NCI-H1092 (cell line): ENCODE measurements around the gene SPATA17.
"Not testable (repeated sequence)": the region's sequence is repeated elsewhere in the genome, so short reads cannot be mapped to it uniquely, and the experiment has no call there.

Source experiments
- DNase-seq: peaks from one replicate; lab custom pipeline; 2025; lab: John Stamatoyannopoulos, UW

Gene SPATA17

DNA sequence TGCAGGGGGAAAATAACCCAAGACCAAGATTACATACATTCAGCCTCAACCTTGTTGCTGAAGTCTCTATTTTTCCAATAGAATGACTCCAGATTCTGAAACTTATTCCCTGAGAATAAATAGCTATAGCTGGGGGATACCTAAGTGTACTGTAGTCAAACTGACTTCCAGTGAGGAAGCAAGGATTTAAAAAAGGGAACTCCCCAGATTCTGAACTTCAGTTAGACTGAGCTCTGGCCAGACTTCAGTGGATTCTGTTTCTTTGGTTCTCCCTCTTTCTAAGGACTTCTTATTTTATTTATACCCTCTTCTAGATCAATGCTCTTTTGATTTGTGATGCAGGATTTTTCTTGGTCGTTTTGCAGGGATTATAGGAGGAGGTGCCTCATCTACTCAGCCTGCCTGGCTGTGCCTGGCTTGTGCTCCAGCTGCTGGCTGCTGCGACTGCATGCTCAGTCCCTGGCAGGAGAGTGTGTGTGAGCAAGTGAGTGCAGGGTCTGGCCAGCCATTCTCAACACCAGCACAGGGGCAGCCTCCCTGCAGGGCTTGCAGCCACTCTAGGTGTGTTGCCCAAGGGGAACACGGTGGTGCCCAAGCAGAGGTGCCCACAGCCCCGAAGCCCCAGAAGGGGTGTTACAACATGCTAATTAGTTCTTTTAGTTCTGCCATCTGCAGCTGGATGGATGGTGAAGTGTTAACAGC is 43.0 kb downstream of the SPATA17 start:
- DNase-seq = no peak

DNA sequence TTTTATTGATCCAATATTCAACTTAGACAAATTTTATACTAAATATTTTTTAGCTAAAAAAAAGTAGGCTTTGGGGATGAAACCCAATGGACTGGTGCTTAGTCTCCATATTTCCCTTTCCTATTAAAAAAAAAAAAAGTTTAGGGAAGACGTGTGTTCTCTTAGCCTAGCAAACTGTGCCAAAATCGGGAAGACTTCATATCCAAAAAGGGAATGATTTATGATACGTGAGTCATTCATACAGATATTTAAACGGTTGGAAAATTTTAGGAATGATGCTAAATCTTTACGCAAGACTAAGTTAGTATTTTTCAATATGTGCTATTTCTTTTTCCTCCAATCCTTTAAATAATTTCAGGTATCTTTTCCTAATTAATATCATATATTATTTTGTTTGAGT is 50.7 kb downstream of the SPATA17 start:
- no peak for DNase-seq

DNA sequence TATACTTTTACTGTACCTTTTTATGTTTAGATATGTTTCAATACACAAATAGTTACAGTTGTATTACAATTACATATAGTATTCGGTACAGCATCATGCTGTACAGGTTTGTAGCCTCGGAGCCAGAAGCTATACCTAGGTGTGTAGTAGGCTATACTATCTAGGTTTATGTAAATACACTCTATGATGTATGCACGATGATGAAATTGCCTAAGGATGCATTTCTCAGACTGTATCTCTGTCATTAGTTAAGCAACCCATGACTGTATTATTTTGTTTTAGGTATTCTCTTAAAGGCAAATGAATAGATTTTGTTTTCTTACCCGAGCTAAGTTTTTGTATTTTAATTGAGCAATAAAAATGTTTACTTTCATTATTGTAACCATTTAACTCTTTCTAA is 56.4 kb downstream of the SPATA17 start:
- no peak for DNase-seq

DNA sequence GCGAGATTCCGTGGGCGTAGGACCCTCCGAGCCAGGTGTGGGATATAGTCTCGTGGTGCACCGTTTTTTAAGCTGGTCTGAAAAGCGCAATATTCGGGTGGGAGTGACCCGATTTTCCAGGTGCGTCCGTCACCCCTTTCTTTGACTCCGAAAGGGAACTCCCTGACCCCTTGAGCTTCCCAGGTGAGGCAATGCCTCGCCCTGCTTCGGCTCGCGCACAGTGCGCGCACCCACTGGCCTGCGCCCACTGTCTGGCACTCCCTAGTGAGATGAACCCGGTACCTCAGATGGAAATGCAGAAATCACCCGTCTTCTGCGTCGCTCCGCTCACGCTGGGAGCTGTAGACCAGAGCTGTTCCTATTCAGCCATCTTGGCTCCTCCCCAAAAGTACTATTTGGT is 65.0 kb downstream of the SPATA17 start:
- DNase-seq = not testable (repeated sequence)

DNA sequence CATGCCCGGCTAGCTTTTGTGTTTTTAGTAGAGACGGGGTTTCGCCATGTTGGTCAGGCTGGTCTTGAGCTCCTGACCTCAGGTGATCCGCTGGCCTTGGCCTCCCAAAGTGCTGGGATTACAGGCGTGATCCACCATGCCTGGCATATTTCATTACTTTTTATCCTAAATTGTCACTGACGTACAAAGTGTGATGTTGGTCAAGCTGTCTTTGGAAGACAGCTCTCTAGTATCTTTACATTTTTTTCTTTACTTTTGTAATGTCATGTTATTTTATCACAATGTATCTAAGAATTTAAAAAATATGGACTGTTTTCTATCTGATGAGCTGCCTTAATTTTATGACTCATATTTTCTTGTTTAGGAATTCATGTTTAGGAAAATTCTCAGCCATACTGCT is 72.2 kb downstream of the SPATA17 start:
- DNase-seq = no peak

DNA sequence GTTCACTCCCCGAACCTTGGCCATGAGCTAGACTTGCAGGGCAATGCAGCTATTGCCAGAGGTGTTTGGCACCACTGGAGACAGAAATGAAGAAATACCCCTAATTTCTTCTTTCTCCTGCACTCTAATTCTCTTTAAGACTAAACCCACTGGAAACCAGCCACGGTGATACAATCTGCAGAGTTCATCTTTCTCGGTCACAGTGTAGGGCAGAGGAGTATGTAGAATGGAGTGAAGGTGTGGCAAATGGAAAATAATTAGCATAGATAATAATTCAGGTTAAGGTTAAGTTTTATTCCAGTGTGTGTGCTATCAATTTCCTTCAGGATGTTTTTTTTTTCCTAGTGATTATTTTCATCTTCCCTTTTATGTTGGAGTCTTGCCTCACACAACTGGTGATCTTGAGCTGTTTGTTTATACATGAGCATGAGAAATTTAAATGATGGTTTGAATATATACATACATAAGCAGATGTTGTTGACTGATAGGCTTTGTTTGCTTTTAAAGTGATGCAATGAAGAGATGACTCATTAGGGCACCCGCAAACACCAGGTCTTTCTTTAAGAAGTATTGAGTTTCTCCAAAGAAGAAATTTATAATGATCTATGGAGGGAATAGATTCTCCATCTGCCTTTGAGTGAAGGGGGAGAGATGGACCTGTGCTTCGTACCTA is 81.9 kb downstream of the SPATA17 start:
- DNase-seq = no peak

DNA sequence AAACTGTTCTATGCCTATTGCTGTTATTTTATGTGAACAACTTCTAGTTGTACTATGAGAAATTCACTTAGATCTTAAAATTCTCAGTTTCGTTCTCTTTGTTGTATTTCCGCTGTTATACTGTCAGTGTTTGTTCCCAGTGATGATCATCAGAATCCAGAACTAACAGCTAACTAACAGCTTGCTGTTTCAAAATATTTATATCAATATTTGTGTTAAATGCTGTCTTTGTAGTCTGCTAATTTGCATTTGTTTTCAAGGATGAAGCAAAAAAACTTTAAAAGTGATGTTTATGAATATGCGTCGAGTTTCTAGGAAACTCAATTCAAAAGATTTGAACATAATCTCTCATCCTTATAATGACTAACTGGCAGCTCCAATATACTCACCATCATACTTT is 84.5 kb downstream of the SPATA17 start:
- no peak for DNase-seq

DNA sequence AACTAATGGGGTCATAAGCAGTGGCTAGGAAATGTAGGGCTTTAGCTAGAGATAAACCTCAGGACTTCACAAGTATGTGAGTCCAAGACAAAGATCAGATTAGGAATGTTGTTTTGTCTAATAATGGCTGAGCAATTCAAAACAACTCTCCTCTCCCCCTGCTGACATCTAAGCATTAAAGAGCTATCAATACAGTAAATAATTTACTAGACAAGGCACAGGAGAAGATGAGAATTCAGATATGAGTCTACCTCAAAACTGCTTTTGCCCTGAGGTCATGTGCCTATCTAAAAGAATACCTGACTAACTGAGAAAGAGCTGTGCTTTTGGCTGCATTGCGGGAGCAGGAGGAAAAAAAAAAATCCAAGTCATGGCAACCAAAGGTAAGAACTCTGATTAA is 86.8 kb downstream of the SPATA17 start:
- no peak for DNase-seq

DNA sequence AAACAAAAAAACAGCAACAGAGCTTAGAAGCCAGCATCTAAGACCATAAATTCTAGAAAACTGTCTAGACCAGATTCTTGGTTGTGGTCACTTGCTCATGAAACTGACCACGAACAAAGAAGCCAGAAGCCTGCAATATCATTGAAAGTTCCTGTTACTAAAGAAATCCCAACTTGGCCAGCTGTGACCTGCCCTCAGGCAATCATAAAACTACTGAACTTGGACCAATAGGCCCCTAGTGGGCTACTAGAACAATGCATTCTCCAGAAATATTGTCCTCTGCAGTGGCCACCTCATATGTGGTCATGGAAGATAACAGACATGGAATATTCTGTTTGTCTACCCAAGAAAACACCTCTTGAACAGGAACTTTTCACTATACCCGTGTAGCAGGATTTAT is 87.7 kb downstream of the SPATA17 start:
- DNase-seq = no peak

DNA sequence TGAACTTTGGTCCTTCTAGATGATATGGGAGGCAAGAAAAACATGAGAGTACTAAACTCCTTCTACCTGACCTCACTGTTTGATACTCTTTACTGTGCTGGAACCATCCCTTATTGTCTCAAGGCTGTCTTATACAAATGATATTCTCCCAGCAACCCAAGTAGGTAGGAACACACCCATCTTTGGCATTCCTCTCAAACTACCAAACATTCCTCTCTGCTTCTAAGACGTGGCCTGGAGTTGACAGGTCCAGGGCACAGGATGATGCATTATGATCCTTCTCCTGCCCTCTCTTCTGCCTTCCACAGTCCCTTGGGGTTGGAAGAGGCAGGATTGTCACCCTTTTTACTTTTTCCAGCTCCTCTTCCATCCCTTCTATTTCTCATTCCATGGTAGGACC is 90.5 kb downstream of the SPATA17 start:
- no peak for DNase-seq

DNA sequence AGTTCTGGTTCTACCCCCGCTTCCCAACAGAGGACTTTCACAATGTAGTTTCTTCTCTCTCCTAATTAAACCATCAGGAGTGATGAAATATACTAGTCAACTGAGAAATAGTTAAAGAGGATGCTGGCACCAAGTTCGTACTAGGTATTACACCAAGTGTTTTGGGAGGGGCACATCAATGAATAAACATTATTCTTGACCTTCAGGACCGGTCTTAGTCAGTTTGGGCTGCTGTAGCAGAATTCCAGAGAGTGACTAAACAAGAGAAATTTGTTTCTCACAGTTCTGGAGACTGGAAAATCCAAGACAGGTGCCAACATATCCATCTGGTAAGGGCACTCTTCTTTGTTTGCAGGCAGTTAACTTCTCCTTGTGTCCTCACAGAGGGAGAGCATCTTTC is 103.8 kb downstream of the SPATA17 start:
- DNase-seq = no peak

DNA sequence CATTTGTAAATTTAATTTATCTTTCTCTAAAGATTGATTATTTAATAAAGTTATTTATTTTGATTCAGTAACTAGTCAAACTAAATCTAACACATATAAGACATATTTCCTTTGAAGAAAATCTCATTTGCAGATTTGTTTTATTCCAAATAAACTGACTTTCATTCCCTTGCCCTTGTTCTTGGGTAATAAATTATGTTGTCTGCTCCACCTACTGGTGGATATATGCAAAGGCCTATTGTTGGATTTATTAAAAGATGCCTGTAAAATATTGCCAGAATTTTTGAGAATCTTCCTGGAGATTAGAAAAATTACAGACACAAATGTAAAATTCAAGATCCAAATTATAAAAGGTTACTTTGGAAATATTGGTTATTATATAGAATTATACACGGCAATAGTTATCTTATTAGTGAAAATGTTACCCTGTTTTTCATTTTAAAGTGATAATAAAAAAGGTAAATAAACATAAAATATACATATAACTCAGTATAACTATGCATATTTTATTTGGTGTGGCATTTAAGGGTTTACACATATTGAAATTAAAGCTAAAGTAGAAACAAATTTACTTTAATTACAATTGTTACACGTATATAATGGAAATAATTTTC is 116.1 kb downstream of the SPATA17 start:
- no peak for DNase-seq

DNA sequence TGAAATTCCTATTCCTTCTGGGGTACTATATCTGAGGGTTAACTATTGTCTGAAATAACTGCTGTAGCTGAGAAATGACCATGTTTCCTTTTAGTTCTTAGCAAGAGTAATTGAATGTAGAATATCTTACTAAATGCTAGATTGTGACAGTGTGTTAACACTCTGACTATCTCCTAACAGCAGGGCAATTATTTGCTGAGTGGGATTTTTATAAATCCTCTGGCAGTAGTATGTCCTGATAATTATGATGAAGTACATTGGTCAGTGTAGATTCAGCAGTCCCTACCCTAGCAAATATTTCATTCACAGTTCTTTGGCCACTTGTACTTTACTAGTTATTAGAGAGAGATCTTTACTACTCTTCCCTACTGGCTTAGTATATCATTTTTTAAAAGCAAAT is 138.6 kb downstream of the SPATA17 start:
- no peak for DNase-seq

DNA sequence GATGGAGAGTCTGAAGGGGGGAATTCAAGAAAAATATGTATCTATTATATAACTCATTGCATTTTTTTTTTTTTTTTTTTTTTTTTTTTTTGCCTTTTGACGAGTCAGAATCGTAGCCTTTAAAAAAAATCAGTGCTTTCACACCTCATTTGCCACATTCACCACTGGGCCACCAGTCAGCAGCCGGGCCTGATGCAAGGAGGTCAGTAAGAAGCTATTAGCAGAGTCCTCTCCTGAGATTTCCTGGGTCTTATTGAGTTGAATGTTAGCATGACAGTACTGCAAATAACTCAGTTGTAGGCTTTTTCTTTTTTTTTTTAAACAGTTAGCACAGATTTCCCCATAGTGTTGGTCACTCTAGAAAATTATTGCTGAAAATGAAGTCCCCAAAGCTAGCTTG is 139.8 kb downstream of the SPATA17 start:
- DNase-seq = no peak

DNA sequence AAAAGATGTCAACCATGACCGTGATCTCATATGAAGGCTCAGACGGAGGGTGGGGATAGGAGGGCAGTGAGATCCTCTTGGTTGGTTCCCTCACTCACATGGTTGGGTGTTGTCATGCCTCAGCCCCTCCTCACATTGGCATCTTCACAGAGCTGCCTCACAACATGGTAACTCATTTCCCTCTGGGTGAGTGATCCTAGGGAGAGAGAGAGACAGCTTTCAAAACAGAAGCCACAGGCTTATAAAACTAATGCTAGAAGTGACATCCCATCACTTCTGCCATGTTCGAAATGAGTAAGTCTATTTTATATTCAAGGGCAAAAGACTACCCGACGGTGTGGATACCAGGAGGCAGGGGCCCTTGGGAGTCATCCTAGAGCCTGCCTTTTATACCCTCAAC is 145.5 kb downstream of the SPATA17 start:
- no peak for DNase-seq

DNA sequence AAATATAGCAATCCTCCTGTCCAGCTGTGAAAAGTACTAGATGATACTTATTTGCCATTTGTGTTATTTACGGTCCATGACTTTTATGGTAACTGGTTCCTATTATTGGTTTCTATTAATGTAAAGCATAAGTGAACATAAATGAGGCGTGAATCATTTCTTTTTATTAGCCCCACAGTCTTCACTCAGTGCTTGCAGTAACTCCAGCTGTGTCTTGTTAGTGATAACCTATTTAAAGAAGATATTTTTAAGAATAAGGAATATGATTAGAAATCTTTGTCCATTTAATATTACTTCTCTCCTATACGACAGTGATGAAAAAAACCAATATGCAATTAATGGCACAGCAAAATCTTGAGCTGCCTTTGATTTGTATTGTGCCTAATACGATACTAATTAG is 149.9 kb downstream of the SPATA17 start:
- DNase-seq = no peak

DNA sequence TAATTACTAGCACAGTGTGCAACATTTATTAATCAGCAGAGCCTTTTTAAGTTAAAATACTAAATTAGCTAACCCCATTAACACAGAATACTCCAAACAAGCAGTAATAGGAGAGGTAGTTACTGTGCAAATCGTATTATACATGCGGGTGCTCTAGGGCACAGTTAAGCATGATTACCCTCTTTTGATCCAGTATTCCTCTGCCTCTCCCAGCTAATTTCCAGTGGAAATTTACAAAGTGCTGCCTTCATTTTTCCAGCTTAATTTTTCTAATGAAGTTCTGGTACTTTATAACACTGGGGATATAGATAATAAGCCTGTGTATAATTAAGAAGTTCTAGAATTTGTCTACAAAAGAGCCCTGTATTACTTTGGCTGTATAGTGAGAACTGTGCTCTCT is 159.9 kb downstream of the SPATA17 start:
- no peak for DNase-seq

DNA sequence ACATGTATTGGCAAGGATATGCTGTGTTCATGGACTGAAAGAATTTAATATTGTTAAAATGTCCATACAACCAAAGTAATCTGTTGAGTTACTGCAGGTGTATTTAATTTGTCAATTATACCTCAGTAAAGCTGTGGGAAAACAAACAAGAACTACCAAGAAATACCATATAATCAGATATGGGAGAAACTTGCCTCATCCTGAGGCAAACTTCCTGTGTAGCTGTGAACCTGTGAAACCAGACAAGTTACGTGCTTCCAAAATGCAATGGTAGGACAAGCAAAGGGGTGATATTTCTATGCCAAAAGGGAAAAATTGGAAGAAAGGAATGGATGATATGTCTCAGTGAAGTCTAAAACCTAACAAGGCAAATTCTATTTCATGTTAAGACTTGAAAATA is 174.6 kb downstream of the SPATA17 start:
- no peak for DNase-seq

DNA sequence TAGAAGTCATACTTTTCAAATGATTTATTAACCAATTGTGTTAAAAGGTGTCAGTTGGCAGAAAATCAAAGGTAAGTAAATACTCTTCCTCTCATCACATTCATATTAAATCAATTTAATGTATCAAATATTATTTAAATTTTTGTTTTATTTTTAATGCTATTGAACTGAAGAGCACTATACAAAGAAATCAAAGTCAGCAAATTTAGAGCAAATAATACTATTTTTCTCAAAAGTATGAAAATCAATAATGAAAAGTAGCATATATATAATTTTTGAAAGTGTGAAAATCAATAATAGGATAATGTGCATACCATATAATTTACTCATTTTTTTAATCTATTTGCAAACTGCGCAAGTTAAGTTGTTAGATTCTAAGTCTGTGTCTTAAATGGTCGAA is 181.0 kb downstream of the SPATA17 start:
- DNase-seq = no peak

DNA sequence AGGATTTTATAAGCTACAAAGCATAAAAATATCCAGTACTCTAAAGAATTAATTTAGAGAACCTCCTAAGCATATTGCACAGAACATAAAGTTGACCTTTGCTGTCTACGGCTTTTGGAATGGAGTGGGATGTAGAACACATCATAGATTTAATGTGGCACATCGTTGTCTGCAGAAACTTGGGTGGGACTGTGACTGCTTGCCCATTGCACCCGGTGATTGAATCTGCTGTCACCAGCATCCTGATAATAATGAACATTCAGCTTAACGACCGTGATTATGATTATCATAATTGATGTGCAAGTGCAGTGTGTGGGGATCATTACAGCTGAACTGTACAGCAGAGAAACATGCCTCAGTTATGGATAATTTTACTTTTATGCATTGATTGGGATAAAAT is 181.9 kb downstream of the SPATA17 start:
- DNase-seq = no peak

DNA sequence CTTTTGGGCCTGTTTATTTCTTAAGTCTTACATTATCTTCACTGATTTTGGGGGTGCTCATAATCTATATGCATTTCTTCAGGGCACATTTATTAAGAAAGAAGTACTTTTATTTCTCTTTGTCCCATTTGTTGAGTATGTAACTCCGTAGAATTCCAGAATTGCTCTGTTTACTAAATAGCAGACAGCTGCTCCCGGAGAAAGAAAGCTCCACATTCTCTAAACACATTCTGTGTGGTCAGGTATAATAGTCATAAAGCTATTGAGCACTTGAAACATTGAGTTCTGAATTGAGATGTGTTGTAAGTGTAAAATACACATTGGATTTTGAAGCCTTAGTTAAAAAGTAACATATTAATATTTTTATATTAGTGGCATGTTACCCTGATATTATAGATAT is 206.5 kb downstream of the SPATA17 start:
- DNase-seq = no peak

DNA sequence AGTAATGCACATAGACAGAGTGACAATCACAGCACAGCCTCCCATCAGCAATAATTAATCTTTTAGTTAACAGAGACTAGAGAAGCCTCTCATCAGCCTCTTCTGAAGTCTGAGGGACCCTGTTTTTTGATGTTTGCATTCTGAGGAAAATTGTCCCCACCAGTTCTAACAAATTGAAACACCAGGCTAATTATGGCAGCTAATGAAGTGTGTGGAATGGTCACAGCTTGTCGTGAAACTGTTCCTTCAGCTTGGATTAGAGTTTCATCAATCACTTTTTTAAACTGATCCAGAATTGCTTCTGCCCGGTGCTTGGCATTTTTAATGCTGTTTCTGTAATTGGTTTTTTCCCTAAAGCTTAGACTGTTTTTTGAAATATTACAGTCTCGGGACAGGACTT is 208.0 kb downstream of the SPATA17 start:
- DNase-seq = no peak

DNA sequence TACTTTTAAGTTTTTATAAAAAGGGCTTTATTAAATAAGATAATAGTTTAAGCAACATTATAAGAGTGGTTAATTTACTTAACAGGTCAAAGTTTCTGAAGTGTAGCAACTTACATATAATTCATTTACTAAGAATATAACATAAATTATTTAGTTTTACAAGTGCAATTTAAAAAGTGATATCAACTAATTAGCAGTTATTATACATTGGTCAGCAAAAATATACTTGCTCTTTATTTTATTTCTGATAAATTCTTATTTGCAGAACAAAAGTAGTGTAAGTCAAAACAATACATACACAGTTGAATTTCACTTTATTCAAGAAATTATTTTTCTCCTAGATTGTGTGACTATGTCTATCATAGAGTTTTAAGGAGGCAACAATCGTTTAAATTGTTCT is 215.6 kb downstream of the SPATA17 start:
- no peak for DNase-seq

DNA sequence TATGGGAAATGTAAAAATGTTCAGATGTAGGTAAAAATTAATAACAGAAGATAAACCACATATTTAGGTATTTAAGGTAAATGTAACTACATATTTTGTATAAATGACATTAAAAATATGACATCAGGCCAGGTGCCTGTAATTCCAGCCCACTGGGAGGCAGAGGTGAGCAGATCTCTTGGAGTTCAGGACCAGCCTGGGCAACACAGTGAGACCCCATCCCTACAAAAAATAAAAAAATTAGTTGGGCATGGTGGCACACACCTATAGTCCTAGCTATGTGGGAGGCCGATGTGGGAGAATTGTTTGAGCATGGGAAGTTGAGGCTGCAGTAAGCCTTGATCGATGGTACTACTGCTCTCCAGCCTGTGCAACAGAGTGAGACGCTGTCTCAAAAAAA is 216.5 kb downstream of the SPATA17 start:
- no peak for DNase-seq
